ENCODE data around the gene GMNN. TPM values are rescaled to one million over a fixed set of nuclear protein-coding genes. Genes with fewer than 3 reads are reported as not detected.
A peak's percentile ranks its signal among the peaks of the same experiment; 100 is the strongest.

Gene GMNN
- total RNA-seq, 2 donors from 2014 or later: 83.8 to 95.8 TPM

- Histone ChIP-seq H3K9ac (ENCODE audit: low read depth in 2 of 2, low read length in 2 of 2) (no peak overlapping the region), H3K4me1 (no peaks in the 10 kb centered on the region), H3K27me3 (no peaks in the 10 kb centered on the region), H3K4me3 (no peak overlapping the region), H3K36me3 (no peaks in the 10 kb centered on the region), H3K27ac (peak overlapping the region; percentile 42), H3K9me3 (no peaks in the 10 kb centered on the region)
- intact Hi-C loops (cut with DNase I): no loop called here
- TF ChIP-seq, protein P1, sequence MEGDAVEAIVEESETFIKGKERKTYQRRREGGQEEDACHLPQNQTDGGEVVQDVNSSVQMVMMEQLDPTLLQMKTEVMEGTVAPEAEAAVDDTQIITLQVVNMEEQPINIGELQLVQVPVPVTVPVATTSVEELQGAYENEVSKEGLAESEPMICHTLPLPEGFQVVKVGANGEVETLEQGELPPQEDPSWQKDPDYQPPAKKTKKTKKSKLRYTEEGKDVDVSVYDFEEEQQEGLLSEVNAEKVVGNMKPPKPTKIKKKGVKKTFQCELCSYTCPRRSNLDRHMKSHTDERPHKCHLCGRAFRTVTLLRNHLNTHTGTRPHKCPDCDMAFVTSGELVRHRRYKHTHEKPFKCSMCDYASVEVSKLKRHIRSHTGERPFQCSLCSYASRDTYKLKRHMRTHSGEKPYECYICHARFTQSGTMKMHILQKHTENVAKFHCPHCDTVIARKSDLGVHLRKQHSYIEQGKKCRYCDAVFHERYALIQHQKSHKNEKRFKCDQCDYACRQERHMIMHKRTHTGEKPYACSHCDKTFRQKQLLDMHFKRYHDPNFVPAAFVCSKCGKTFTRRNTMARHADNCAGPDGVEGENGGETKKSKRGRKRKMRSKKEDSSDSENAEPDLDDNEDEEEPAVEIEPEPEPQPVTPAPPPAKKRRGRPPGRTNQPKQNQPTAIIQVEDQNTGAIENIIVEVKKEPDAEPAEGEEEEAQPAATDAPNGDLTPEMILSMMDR (IDR thresholded peaks at IDR 0.05): no peak
- no peak for DNase-seq
These were observed 5.5 kb downstream of the GMNN start for GRCh38 chr6:24780206-24780605.

DNA sequence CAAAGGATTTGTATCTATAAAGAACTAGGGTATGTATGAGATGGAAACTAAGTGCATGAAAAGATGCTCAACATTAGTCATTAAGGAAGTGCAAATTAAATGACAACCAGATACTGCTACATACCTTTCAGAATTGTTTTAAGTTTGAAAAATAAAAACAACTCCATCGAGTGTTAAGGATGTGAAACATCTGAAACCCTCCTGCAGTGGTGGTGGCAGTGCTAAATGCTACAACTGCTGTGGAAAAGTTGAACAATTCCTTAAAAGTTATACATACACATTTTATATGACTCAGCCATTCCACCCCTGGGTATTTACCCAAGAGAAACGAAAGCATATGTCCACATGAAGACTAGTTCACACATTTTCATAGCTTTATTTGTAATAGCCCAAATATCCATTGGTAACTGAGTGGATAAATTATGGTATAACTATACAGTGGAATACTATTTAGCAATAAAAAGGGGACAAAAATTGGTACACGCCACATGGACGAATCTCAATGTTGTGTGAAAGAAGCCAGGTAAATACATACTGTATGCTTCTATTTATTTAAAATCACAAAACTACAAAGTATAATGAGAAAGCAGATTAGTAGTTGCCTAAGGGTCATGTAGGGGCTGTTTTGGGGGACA lies 13.4 kb downstream of the GMNN start:
- H3K9me3 ChIP-seq: no peaks in the 10 kb centered on the region
- intact Hi-C loops (cut with DNase I): no loop called here
- DNase-seq: no peak
- no peaks in the 10 kb centered on the region for H3K36me3 ChIP-seq
- H3K27me3 ChIP-seq: no peaks in the 10 kb centered on the region
- H3K4me1 ChIP-seq: no peaks in the 10 kb centered on the region
- H3K4me3 ChIP-seq: no peak overlapping the region
- TF ChIP-seq, protein P1 (IDR thresholded peaks at IDR 0.05): no peak
- H3K9ac ChIP-seq (ENCODE audit: low read depth in 2 of 2, low read length in 2 of 2): no peak overlapping the region
- no peak overlapping the region for H3K27ac ChIP-seq

DNA sequence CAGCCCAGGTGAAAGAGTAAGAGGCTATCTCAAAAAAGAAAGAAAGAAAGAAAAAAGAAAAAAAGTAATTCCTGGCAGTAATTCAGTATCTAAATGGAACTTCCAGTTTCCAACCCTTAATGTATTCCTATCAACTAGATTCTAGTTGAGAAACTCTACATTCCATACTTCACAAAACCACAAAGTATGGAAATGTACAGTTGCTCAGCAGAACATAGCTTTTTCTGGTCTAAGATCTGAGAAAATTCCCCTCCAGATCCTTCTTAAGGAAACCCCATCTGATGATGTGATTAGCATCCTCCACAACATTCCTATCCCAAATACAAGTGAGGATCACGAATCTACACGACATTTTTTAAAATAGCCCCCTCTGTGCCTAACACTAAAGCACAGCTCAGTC lies 20.4 kb downstream of the GMNN start:
- Histone ChIP-seq H3K4me1 (no peaks in the 10 kb centered on the region), H3K27ac (no peak overlapping the region), H3K9ac (ENCODE audit: low read depth in 2 of 2, low read length in 2 of 2) (no peak overlapping the region), H3K4me3 (no peak overlapping the region), H3K9me3 (no peaks in the 10 kb centered on the region), H3K27me3 (no peaks in the 10 kb centered on the region), H3K36me3 (no peaks in the 10 kb centered on the region)
- TF ChIP-seq, protein P1 (IDR thresholded peaks at IDR 0.05): no peak
- DNase-seq: no peak
- intact Hi-C loops (cut with DNase I): no loop called here

DNA sequence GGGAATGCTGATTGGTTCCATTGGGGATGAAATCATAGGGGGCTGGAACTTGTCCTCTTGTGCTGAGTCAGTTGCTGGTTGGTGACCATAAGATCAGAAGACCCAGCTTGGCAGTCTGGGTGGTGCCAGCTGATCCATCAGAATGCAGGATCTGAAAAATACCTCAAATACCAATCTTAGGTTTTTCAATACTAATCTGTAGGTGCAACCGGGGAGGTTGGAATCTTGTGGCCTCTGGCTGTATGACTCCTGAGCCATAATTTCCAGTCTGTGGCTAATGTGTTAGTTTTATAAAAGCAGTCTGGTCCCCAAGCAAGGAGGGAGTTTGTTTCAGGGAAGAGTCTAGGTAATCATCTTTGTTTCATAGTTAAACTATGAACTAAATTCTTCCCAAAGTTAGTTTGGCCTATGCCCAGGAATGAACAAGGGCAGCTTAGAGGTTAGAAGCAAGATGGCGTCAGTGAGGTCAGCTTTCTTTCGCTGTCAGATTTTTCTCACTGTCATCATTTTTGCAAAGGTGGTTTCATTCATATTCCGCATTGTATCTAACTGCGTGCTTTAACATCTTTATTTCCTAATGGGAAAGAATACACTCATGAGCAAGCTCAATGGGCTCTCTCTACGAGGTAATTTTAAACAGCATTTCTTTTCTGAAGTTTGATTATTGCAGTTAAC lies 22.0 kb downstream of the GMNN start:
- no peak overlapping the region for H3K27ac ChIP-seq
- no peak overlapping the region for H3K9ac ChIP-seq (ENCODE audit: low read depth in 2 of 2, low read length in 2 of 2)
- TF ChIP-seq, protein P1 (IDR thresholded peaks at IDR 0.05): no peak
- no peaks in the 10 kb centered on the region for H3K27me3 ChIP-seq
- DNase-seq: no peak
- H3K9me3 ChIP-seq: no peaks in the 10 kb centered on the region
- H3K4me3 ChIP-seq: no peak overlapping the region
- H3K36me3 ChIP-seq: no peaks in the 10 kb centered on the region
- H3K4me1 ChIP-seq: no peaks in the 10 kb centered on the region
- intact Hi-C loops (cut with DNase I): no loop called here

- no peak overlapping the region for H3K27ac ChIP-seq
- DNase-seq: no peak
These were observed 23.0 kb downstream of the GMNN start for GRCh38 chr6:24797596-24798216.

More at GRCh38 chr6:24797596-24798216, 23.0 kb downstream of the GMNN start:
- H3K27me3 ChIP-seq: no peaks in the 10 kb centered on the region
- no peaks in the 10 kb centered on the region for H3K4me1 ChIP-seq
- intact Hi-C loops (cut with DNase I): no loop called here
- no peaks in the 10 kb centered on the region for H3K36me3 ChIP-seq
- no peak overlapping the region for H3K4me3 ChIP-seq
- no peak overlapping the region for H3K9ac ChIP-seq (ENCODE audit: low read depth in 2 of 2, low read length in 2 of 2)
- TF ChIP-seq, protein P1 (IDR thresholded peaks at IDR 0.05): no peak
- no peaks in the 10 kb centered on the region for H3K9me3 ChIP-seq
